ENCODE results near the gene MYG1. TPM values are rescaled to one million over a fixed set of nuclear protein-coding genes. Genes with fewer than 3 reads are reported as not detected.

MYG1 gene
- total RNA-seq, 4 donors from 2014 or later: 18.4 to 25.6 (median 24.8) TPM

DNA sequence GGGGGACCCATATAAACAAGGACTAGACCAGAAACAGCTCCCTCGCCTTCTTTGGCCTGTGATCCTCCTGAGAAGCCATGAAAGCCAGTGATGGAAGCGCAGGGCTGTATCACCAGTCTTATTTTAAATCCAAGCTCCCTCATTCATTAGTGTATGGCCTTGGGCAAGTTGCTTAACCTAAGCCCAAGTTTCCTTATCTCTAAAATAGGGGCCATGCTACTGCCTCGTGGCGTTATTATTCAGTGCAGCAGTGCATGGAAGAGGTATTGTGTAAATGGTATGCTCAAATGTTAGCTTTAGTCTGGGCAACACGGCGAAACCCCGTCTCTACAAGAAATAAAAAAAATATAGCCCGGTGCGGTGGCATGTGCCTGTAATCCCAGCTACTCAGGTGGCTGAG, 21.5 kb upstream of the MYG1 start:
- H3K4me3 ChIP-seq: no peak overlapping the region
- no peak overlapping the region for H3K27ac ChIP-seq
- no peaks in the 10 kb centered on the region for H3K4me1 ChIP-seq
- no peaks in the 10 kb centered on the region for H3K27me3 ChIP-seq
- TF ChIP-seq, protein P1, sequence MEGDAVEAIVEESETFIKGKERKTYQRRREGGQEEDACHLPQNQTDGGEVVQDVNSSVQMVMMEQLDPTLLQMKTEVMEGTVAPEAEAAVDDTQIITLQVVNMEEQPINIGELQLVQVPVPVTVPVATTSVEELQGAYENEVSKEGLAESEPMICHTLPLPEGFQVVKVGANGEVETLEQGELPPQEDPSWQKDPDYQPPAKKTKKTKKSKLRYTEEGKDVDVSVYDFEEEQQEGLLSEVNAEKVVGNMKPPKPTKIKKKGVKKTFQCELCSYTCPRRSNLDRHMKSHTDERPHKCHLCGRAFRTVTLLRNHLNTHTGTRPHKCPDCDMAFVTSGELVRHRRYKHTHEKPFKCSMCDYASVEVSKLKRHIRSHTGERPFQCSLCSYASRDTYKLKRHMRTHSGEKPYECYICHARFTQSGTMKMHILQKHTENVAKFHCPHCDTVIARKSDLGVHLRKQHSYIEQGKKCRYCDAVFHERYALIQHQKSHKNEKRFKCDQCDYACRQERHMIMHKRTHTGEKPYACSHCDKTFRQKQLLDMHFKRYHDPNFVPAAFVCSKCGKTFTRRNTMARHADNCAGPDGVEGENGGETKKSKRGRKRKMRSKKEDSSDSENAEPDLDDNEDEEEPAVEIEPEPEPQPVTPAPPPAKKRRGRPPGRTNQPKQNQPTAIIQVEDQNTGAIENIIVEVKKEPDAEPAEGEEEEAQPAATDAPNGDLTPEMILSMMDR (IDR thresholded peaks at IDR 0.05): no peak
- no peak for TF ChIP-seq POLR2A (IDR thresholded peaks at IDR 0.05)
- peaks cover 0 to 15% (median 0%) of the 10 kb centered on the region in 3 donors for H3K36me3 ChIP-seq
- H3K9me3 ChIP-seq: no peaks in the 10 kb centered on the region
- DNase-seq: no peak

DNA sequence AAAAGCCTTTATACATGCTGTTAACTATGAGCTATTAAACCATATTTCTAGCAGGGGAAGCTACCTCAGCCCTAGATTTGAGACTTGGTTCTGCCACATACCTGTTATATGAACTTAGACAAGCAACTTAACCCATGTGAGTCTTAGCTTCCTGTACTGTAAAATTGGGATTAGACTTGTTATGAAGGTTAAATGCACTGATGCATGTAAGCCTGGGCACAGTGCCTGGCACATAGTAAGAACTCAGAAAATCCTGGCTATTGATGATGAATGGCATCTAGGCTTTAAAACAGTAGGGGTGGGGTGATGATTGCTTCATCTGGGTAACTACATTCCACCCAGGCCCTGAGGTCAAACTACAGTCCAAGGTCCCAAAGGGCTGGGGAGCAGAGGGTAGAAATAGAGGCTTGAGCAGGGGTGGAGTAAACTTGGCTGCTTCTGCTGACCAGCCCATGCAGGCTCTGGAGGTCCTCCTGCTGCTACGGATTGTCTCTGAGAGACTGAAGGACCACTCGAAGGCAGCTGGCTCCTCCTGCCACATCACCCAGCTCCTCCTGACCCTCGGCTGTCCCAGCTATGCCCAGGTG, 20.1 kb upstream of the MYG1 start:
- Histone ChIP-seq H3K36me3 (peaks cover 0 to 18% (median 0%) of the 10 kb centered on the region in 3 donors), H3K4me3 (peak overlapping the region in 3 of 4 donors; percentile 25 to 64 (median 57)), H3K9me3 (no peaks in the 10 kb centered on the region), H3K27me3 (no peaks in the 10 kb centered on the region), H3K4me1 (no peaks in the 10 kb centered on the region), H3K27ac (peak overlapping the region in 2 of 4 donors; percentile 51 to 77)
- TF ChIP-seq, protein P1 (IDR thresholded peaks at IDR 0.05): no peak
- TF ChIP-seq POLR2A (IDR thresholded peaks at IDR 0.05): peak; percentile 56 to 62
- peak in 2 of 3 donors; percentile 67 to 79 for DNase-seq

DNA sequence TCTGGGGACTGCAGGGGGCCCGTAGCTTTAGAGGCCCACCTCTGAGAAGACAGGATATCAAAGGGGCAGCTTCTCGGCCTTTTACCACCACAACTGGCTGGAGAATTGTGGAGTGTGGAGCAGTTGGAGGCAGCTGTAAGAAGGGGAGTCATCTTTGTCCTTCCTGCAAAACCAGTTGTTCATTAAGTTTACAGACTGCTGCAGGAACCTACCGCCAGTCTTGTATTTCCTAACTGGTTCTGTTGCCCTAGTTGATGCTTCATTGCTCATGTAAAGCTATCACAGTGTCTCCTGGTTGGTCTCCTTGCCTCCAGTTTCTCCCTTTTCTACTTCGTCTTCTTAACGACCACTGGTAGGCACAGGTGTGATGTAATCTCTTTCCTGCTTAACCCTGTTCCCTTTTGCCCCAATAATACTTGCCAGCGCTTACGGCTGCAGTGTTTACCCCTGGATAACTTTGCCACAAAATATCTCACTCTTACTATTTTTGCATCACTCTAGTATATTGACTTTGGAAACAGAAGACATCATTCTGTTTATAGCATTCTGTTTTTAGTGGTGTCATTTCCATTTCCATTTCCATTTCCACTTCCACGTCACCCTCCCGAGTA, 19.5 kb upstream of the MYG1 start:
- Histone ChIP-seq H3K36me3 (peaks cover 0 to 18% (median 0%) of the 10 kb centered on the region in 3 donors), H3K4me3 (peak overlapping the region in 3 of 4 donors; percentile 25 to 64 (median 57)), H3K4me1 (no peaks in the 10 kb centered on the region), H3K27ac (peak overlapping the region in 2 of 4 donors; percentile 51 to 77), H3K27me3 (no peaks in the 10 kb centered on the region), H3K9me3 (no peaks in the 10 kb centered on the region)
- DNase-seq: no peak
- TF ChIP-seq, protein P1 (IDR thresholded peaks at IDR 0.05): no peak
- no peak for TF ChIP-seq POLR2A (IDR thresholded peaks at IDR 0.05)

DNA sequence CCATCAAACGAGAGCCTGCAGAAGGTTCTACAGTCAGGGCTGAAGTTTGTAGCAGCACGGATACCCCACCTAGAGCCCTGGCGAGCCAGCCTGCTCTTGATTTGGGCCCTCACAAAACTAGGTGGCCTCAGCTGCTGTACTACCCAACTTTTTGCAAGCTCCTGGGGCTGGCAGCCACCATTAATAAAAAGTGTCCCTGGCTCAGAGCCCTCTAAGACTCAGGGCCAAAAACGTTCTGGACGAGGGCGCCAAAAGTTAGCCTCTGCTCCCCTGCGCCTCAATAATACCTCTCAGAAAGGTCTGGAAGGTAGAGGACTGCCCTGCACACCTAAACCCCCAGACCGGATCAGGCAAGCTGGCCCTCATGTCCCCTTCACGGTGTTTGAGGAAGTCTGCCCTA, 13.0 kb upstream of the MYG1 start:
- no peak overlapping the region for H3K4me3 ChIP-seq
- no peak for TF ChIP-seq POLR2A (IDR thresholded peaks at IDR 0.05)
- TF ChIP-seq, protein P1 (IDR thresholded peaks at IDR 0.05): no peak
- peaks cover 0 to 25% (median 0%) of the 10 kb centered on the region in 3 donors for H3K36me3 ChIP-seq
- DNase-seq: no peak
- H3K9me3 ChIP-seq: no peaks in the 10 kb centered on the region
- H3K27me3 ChIP-seq: no peaks in the 10 kb centered on the region
- no peaks in the 10 kb centered on the region for H3K4me1 ChIP-seq
- H3K27ac ChIP-seq: no peak overlapping the region

DNA sequence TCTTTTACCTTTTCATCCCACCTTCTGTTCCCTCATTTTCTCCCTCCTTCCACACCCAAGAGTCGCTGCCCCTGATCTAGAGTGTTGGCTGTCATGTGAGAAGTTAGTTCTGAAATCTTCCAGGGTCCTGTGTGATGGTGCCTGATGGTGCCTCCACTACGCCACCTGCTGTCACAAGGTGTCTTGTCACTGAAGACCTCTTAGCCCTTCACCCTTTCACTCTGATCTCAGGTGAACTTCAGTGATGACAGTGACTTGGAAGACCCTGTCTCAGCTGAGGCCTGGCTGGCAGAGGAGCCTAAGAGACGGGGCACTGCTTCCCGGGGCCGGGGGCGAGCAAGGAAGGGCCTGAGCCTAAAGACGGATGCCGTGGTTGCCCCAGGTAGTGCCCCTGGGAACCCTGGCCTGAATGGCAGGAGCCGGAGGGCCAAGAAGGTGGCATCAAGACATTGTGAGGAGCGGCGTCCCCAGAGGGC, 11.7 kb upstream of the MYG1 start:
- H3K27me3 ChIP-seq: no peaks in the 10 kb centered on the region
- no peaks in the 10 kb centered on the region for H3K4me1 ChIP-seq
- no peaks in the 10 kb centered on the region for H3K9me3 ChIP-seq
- H3K4me3 ChIP-seq: no peak overlapping the region
- H3K27ac ChIP-seq: no peak overlapping the region
- H3K36me3 ChIP-seq: peaks cover 0 to 12% (median 0%) of the 10 kb centered on the region in 3 donors
- TF ChIP-seq, protein P1 (IDR thresholded peaks at IDR 0.05): peak; percentile 67 to 80 (median 77)
- no peak for TF ChIP-seq POLR2A (IDR thresholded peaks at IDR 0.05)
- DNase-seq: peak; percentile 68 to 92 (median 80)

Measured in Peyer's patch (tissue), 4 donors.